MM.1S (cell line): ENCODE data around the gene MPG.

Experiments used
- DNase-seq: peaks from one replicate; pipeline ENCODE4 v3.0.0-alpha.2; 2015
- H2AFZ ChIP-seq: fragments of 300-600 bp; sonication (generic); 2 replicates; pipeline ENCODE4 v1.6.0; 2016; ENCODE audit warnings: antibody characterized with exemption, low read length
- H3F3A ChIP-seq: fragments of 300-600 bp; sonication (generic); 2 replicates; pipeline ENCODE4 v1.6.1; 2016; ENCODE audit warnings: mild to moderate bottlenecking, antibody characterized with exemption, low read length, moderate library complexity, mixed read lengths; ENCODE audit not compliant: insufficient read depth
- H3K27ac ChIP-seq: fragments of 300-600 bp; sonication (generic); 2 replicates; pipeline ENCODE4 v1.5.1; 2016; ENCODE audit warnings: mild to moderate bottlenecking, low read length
- H3K27me3 ChIP-seq: fragments of 300-600 bp; sonication (generic); replicated peaks from 2 replicates; pipeline ENCODE4 v1.6.0; 2016; ENCODE audit warnings: low read length; ENCODE audit not compliant: insufficient read depth
- H3K36me3 ChIP-seq: fragments of 300-600 bp; sonication (generic); replicated peaks from 2 replicates; pipeline ENCODE4 v1.6.1; 2016; ENCODE audit warnings: mild to moderate bottlenecking, low read length, mixed read lengths; ENCODE audit not compliant: insufficient read depth
- H3K4me1 ChIP-seq: fragments of 300-600 bp; sonication (generic); 2 replicates; pipeline ENCODE4 v1.6.1; 2016; ENCODE audit warnings: low read length, mixed read lengths
- H3K4me2 ChIP-seq: fragments of 300-600 bp; sonication (generic); 2 replicates; pipeline ENCODE4 v1.6.0; 2016; ENCODE audit warnings: low read depth, low read length
- H3K4me3 ChIP-seq: fragments of 300-600 bp; sonication (generic); 2 replicates; pipeline ENCODE4 v1.5.1; 2016; ENCODE audit warnings: low read length, mixed read lengths
- H3K79me2 ChIP-seq: fragments of 300-600 bp; sonication (generic); 2 replicates; pipeline ENCODE4 v1.6.1; 2016; ENCODE audit warnings: mixed run types, low read length, mixed read lengths
- H3K9ac ChIP-seq: fragments of 300-600 bp; sonication (generic); 2 replicates; pipeline ENCODE4 v1.6.1; 2016; ENCODE audit warnings: low read length, mixed read lengths
- H3K9me2 ChIP-seq: fragments of 300-600 bp; sonication (generic); replicated peaks from 2 replicates; pipeline ENCODE4 v1.6.1; 2016; ENCODE audit warnings: mild to moderate bottlenecking, low read length, mixed read lengths; ENCODE audit not compliant: insufficient read depth
- H3K9me3 ChIP-seq: fragments of 300-600 bp; sonication (generic); replicated peaks from 2 replicates; pipeline ENCODE4 v1.6.1; 2016; ENCODE audit warnings: mild to moderate bottlenecking, low read length, mixed read lengths; ENCODE audit not compliant: insufficient read depth
- H4K20me1 ChIP-seq: fragments of 300-600 bp; sonication (generic); 2 replicates; pipeline ENCODE4 v1.6.1; 2016; ENCODE audit warnings: mild to moderate bottlenecking, low read length, moderate library complexity, mixed read lengths; ENCODE audit not compliant: insufficient read depth
- CTCF ChIP-seq: fragments of 300-600 bp; sonication (generic); IDR thresholded peaks from 2 replicates; pipeline ENCODE4 v1.5.1; 2016; ENCODE audit warnings: antibody characterized with exemption, low read length, mixed read lengths
- EZH2 ChIP-seq: fragments of 300-600 bp; sonication (generic); optimal IDR thresholded peaks from 2 replicates; pipeline ENCODE3; 2017; ENCODE audit warnings: low read depth, mild to moderate bottlenecking, antibody characterized with exemption, low read length, mixed read lengths
- EZH2phosphoT487 ChIP-seq: fragments of 300-600 bp; sonication (generic); IDR thresholded peaks from 2 replicates; pipeline ENCODE4 v1.6.1; 2018; ENCODE audit warnings: antibody characterized with exemption, low read length

Gene MPG

GRCh38 chr16:85865-86264 lies 7.8 kb downstream of the MPG start:
- Histone ChIP-seq H3K4me2 (no peak overlapping the region), H4K20me1 (no peaks in the 10 kb centered on the region), H3K9ac (no peak overlapping the region), H3K4me1 (peaks cover 23% of the 10 kb centered on the region), H3K9me3 (no peaks in the 10 kb centered on the region), H3K27ac (no peak overlapping the region), H3K79me2 (no peaks in the 10 kb centered on the region), H3K27me3 (no peaks in the 10 kb centered on the region), H3K4me3 (no peak overlapping the region), H3K36me3 (no peaks in the 10 kb centered on the region), H3F3A (peaks cover 4% of the 10 kb centered on the region; the same call in 1 of the 2 replicates), H3K9me2 (no peaks in the 10 kb centered on the region), H2AFZ (no peak overlapping the region)
- DNase-seq = no peak
- TF ChIP-seq EZH2 (no peak), CTCF (no peak), EZH2phosphoT487 (no peak)

GRCh38 chr16:86483-86952 lies 8.5 kb downstream of the MPG start:
- Histone ChIP-seq H3K27ac (no peak overlapping the region), H3K4me3 (no peak overlapping the region), H4K20me1 (no peaks in the 10 kb centered on the region), H3K9me2 (no peaks in the 10 kb centered on the region), H3K36me3 (no peaks in the 10 kb centered on the region), H3F3A (peaks cover 4% of the 10 kb centered on the region; the same call in 1 of the 2 replicates), H3K4me2 (no peak overlapping the region), H3K9me3 (no peaks in the 10 kb centered on the region), H3K4me1 (peaks cover 23% of the 10 kb centered on the region), H3K9ac (no peak overlapping the region), H3K27me3 (no peaks in the 10 kb centered on the region), H3K79me2 (no peaks in the 10 kb centered on the region), H2AFZ (no peak overlapping the region)
- TF ChIP-seq EZH2phosphoT487 (no peak), CTCF (no peak), EZH2 (no peak)
- no peak for DNase-seq

- Histone ChIP-seq H3K4me2 (no peak overlapping the region), H3K4me1 (peaks cover 23% of the 10 kb centered on the region), H4K20me1 (no peaks in the 10 kb centered on the region), H3K4me3 (no peak overlapping the region), H2AFZ (no peak overlapping the region), H3K9me3 (no peaks in the 10 kb centered on the region), H3K9ac (no peak overlapping the region), H3K9me2 (no peaks in the 10 kb centered on the region), H3K36me3 (no peaks in the 10 kb centered on the region), H3K27ac (no peak overlapping the region), H3K27me3 (no peaks in the 10 kb centered on the region), H3K79me2 (no peaks in the 10 kb centered on the region), H3F3A (peaks cover 4% of the 10 kb centered on the region; the same call in 1 of the 2 replicates)
- no peak for DNase-seq
- TF ChIP-seq EZH2phosphoT487 (no peak), EZH2 (no peak), CTCF (no peak)
These were observed 10.6 kb downstream of the MPG start for GRCh38 chr16:88613-89012.
